ENCODE results near the gene ESPN.
"Not testable (repeated sequence)": the region's sequence is repeated elsewhere in the genome, so short reads cannot be mapped to it uniquely, and the experiment has no call there.

Gene ESPN

DNA sequence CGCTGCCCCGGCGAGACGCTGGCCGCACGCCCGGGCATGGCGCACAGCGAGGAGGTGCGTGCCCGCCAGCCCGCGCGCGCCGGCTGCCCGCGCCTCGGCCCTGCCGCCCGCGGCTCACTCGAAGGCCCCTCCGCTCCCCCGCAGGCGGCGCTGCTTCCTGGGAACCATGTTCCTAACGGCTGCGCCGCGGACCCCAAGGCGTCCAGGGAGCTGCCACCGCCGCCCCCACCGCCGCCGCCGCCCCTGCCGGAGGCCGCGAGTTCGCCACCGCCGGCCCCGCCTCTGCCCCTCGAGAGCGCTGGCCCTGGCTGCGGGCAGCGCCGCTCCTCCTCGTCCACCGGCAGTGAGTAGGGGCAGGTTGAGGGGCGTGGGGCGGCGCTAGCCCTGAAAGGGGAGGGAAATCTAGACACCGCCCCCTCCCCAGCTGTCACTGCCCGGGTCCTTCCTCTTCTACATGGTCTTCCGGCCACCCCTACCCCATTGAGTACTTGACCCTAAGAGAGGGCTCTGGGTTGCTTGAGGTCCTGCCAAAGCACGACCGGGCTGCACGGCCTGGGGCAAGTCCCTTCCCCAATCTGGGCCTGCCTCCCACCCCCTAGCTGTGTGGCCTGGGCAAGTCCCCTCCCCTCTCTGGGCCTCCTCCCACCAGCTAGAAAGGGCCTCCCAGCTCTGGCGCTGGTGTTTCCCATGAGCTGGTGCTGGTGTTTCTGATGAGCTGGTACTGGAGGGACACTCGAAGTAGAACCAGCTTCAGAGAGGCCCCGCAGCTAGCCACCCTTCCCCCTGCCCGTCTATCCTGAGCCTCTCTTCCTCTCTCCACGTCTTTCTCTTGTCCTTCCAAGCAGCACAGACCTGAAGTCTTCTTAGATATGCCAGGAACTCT is 24.4 kb downstream of the ESPN start:
- Histone ChIP-seq H3K9ac (ENCODE audit: low read depth, low read length, poor library complexity, severe bottlenecking) (no peak overlapping the region), H3K4me1 (ENCODE audit: insufficient read depth, low read length, poor library complexity, severe bottlenecking) (no peaks in the 10 kb centered on the region), H3K79me2 (ENCODE audit: insufficient read depth, low read length) (no peaks in the 10 kb centered on the region), H3K36me3 (ENCODE audit: insufficient read depth, low read length) (no peaks in the 10 kb centered on the region), H3F3A (ENCODE audit: low read depth) (no peaks in the 10 kb centered on the region), H3K27me3 (ENCODE audit: insufficient read depth, low read length, poor library complexity, severe bottlenecking) (no peaks in the 10 kb centered on the region), H2AFZ (ENCODE audit: low read length) (no peak overlapping the region), H3K9me2 (replicated peaks; ENCODE audit: low read depth, low read length) (no peaks in the 10 kb centered on the region), H3K4me3 (ENCODE audit: low read length, poor library complexity, severe bottlenecking) (no peak overlapping the region), H3K4me2 (ENCODE audit: low read depth, low read length, poor library complexity, severe bottlenecking) (no peak overlapping the region), H4K20me1 (ENCODE audit: insufficient read depth, low read length, poor library complexity, severe bottlenecking) (no peaks in the 10 kb centered on the region), H3K9me3 (ENCODE audit: insufficient read depth, low read depth, low read length) (no peaks in the 10 kb centered on the region)
- TF ChIP-seq, protein P1, sequence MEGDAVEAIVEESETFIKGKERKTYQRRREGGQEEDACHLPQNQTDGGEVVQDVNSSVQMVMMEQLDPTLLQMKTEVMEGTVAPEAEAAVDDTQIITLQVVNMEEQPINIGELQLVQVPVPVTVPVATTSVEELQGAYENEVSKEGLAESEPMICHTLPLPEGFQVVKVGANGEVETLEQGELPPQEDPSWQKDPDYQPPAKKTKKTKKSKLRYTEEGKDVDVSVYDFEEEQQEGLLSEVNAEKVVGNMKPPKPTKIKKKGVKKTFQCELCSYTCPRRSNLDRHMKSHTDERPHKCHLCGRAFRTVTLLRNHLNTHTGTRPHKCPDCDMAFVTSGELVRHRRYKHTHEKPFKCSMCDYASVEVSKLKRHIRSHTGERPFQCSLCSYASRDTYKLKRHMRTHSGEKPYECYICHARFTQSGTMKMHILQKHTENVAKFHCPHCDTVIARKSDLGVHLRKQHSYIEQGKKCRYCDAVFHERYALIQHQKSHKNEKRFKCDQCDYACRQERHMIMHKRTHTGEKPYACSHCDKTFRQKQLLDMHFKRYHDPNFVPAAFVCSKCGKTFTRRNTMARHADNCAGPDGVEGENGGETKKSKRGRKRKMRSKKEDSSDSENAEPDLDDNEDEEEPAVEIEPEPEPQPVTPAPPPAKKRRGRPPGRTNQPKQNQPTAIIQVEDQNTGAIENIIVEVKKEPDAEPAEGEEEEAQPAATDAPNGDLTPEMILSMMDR (conservative IDR thresholded peaks at IDR 0.05; ENCODE audit: low read length), result no peak
- TF ChIP-seq EZH2phosphoT487 (IDR thresholded peaks at IDR 0.05; ENCODE audit: borderline replicate concordance), result no peak

DNA sequence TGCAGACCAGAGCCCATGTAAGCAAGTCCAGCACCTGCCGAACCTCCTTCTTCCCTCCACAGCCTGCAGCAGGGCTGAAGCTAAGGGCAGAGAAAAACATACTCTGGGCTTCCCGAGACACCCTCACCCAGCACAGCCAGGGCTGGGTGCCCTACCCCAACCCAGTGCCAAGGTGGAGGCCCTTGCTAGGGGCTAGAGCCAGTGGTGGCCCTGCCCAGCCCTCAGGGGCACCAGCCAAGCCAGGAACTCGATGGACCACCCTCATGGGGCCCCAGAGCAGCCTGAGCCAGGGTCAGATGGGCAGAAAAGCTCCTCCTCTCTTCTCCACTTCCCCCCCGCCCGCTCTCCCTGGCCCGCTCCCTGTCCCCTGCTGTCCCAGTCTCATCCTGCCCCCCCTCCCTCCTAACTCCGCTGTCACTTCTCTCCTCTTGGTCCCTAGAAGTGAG is 25.5 kb downstream of the ESPN start:
- no peaks in the 10 kb centered on the region for H3K27me3 ChIP-seq (ENCODE audit: insufficient read depth, low read length, poor library complexity, severe bottlenecking)
- no peak overlapping the region for H3K4me3 ChIP-seq (ENCODE audit: low read length, poor library complexity, severe bottlenecking)
- H3K4me1 ChIP-seq (ENCODE audit: insufficient read depth, low read length, poor library complexity, severe bottlenecking), result no peaks in the 10 kb centered on the region
- H3K79me2 ChIP-seq (ENCODE audit: insufficient read depth, low read length), result no peaks in the 10 kb centered on the region
- H2AFZ ChIP-seq (ENCODE audit: low read length), result no peak overlapping the region
- H3K9me3 ChIP-seq (ENCODE audit: insufficient read depth, low read depth, low read length), result no peaks in the 10 kb centered on the region
- TF ChIP-seq, protein P1 (conservative IDR thresholded peaks at IDR 0.05; ENCODE audit: low read length), result no peak
- no peak for TF ChIP-seq EZH2phosphoT487 (IDR thresholded peaks at IDR 0.05; ENCODE audit: borderline replicate concordance)
- H3F3A ChIP-seq (ENCODE audit: low read depth), result no peaks in the 10 kb centered on the region
- no peaks in the 10 kb centered on the region for H4K20me1 ChIP-seq (ENCODE audit: insufficient read depth, low read length, poor library complexity, severe bottlenecking)
- no peak overlapping the region for H3K4me2 ChIP-seq (ENCODE audit: low read depth, low read length, poor library complexity, severe bottlenecking)
- no peak overlapping the region for H3K9ac ChIP-seq (ENCODE audit: low read depth, low read length, poor library complexity, severe bottlenecking)
- H3K9me2 ChIP-seq (replicated peaks; ENCODE audit: low read depth, low read length), result no peaks in the 10 kb centered on the region
- no peaks in the 10 kb centered on the region for H3K36me3 ChIP-seq (ENCODE audit: insufficient read depth, low read length)

DNA sequence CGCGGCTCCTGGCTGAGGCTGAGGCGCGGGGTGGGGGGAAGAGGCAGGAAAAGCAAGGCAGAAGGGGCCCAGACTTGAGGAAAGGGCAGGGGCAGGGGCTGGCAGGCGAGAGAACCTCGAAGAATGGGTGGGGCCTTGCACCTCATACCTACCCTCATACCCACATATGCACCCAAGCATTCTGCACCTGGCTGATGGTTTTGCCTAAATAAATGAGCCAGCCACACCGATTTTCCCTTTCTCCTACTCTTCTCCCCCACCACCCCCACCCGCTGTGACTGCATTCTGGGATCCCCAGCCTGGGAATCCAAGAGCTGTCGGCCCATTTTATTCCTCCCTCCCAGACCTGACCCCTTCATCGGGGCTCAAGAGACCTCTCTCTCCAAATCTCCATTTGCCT is 25.9 kb downstream of the ESPN start:
- not testable (repeated sequence) for H3K4me3 ChIP-seq (ENCODE audit: low read length, poor library complexity, severe bottlenecking); H3F3A ChIP-seq (ENCODE audit: low read depth); H3K9me3 ChIP-seq (ENCODE audit: insufficient read depth, low read depth, low read length); H3K9ac ChIP-seq (ENCODE audit: low read depth, low read length, poor library complexity, severe bottlenecking); H3K36me3 ChIP-seq (ENCODE audit: insufficient read depth, low read length); H3K4me1 ChIP-seq (ENCODE audit: insufficient read depth, low read length, poor library complexity, severe bottlenecking); H3K9me2 ChIP-seq (replicated peaks; ENCODE audit: low read depth, low read length); H3K27me3 ChIP-seq (ENCODE audit: insufficient read depth, low read length, poor library complexity, severe bottlenecking); H4K20me1 ChIP-seq (ENCODE audit: insufficient read depth, low read length, poor library complexity, severe bottlenecking); H3K4me2 ChIP-seq (ENCODE audit: low read depth, low read length, poor library complexity, severe bottlenecking); H2AFZ ChIP-seq (ENCODE audit: low read length); H3K79me2 ChIP-seq (ENCODE audit: insufficient read depth, low read length)

DNA sequence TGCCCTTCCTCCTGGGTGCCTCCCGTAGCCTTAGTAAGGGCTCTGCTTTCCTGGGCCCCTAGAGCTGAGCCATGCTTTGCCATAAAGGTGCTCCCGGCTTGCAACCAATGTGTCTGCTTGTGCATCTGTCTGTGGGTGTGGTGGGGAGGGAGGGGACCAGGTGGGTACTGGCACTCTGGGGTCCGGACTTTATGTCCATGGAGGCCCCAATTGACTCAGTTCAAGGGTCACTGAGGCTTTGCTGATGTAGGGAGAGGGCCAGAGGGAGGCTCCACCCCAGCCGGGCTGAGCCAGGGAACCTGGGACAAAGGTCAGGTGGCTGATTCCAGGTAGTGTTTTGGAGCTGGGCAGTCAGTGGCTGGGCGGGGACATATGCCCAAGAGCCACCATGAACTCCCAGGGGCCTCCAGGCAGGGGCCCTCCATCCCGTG is 26.4 kb downstream of the ESPN start:
- Histone ChIP-seq H3K36me3 (ENCODE audit: insufficient read depth, low read length) (no peaks in the 10 kb centered on the region), H3K9me2 (replicated peaks; ENCODE audit: low read depth, low read length) (no peaks in the 10 kb centered on the region), H3K79me2 (ENCODE audit: insufficient read depth, low read length) (no peaks in the 10 kb centered on the region), H3K9ac (ENCODE audit: low read depth, low read length, poor library complexity, severe bottlenecking) (no peak overlapping the region), H4K20me1 (ENCODE audit: insufficient read depth, low read length, poor library complexity, severe bottlenecking) (no peaks in the 10 kb centered on the region), H3F3A (ENCODE audit: low read depth) (no peaks in the 10 kb centered on the region), H3K4me3 (ENCODE audit: low read length, poor library complexity, severe bottlenecking) (no peak overlapping the region), H3K4me2 (ENCODE audit: low read depth, low read length, poor library complexity, severe bottlenecking) (no peak overlapping the region), H2AFZ (ENCODE audit: low read length) (no peak overlapping the region), H3K27me3 (ENCODE audit: insufficient read depth, low read length, poor library complexity, severe bottlenecking) (no peaks in the 10 kb centered on the region), H3K4me1 (ENCODE audit: insufficient read depth, low read length, poor library complexity, severe bottlenecking) (no peaks in the 10 kb centered on the region), H3K9me3 (ENCODE audit: insufficient read depth, low read depth, low read length) (no peaks in the 10 kb centered on the region)
- TF ChIP-seq, protein P1 (conservative IDR thresholded peaks at IDR 0.05; ENCODE audit: low read length), result no peak
- no peak for TF ChIP-seq EZH2phosphoT487 (IDR thresholded peaks at IDR 0.05; ENCODE audit: borderline replicate concordance)

DNA sequence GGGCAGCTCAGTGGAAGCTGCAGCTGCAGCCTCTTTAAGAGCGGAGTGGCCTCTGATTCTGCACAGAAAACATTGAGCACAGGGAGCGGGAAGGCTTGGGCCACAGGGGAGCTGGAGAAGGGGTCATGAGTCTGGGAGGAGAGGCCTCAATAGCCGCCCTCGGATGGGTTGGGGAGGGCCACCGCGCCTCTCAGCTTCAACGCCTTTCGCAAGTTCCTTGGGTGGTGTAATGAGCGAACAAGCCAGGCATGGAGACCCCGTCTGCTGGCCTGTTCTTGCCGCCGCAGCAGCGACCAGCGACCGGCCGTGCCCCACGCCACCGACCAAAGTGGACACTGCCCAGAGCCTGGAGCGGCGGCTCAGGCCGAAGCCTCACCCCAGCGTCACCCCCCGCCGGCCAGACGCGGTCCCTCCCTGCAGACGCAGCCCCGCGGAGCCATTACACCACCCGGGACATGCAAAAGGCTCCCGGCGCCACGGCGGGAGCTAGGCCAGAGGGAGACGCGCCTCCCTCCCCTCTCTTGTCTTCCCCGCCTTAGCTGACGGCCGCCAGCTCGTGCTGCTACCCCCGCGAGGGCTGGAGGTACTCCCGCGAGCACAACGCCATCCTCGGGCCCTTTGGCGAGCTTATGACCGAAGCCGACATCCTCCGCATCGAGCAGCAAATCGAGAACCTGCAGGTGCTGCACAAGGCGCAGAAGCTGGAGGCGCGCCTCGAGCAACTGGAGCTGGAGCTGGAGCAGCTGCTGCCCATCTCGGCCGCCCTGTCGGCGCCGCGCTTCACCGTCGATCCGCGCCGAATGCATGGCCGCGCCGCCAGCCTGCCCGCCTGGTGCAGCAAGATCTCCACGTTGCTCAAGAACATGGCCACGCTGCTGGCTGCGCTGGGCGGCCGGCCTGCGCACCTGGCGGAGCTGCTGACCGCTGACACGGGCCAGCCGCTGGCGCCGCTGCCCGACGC is 29.6 kb downstream of the ESPN start:
- not testable (repeated sequence) for H3K27me3 ChIP-seq (ENCODE audit: insufficient read depth, low read length, poor library complexity, severe bottlenecking); H3K9ac ChIP-seq (ENCODE audit: low read depth, low read length, poor library complexity, severe bottlenecking); H3K36me3 ChIP-seq (ENCODE audit: insufficient read depth, low read length); H3K9me3 ChIP-seq (ENCODE audit: insufficient read depth, low read depth, low read length); H3K79me2 ChIP-seq (ENCODE audit: insufficient read depth, low read length); H3F3A ChIP-seq (ENCODE audit: low read depth); H3K4me3 ChIP-seq (ENCODE audit: low read length, poor library complexity, severe bottlenecking); H2AFZ ChIP-seq (ENCODE audit: low read length); H3K4me1 ChIP-seq (ENCODE audit: insufficient read depth, low read length, poor library complexity, severe bottlenecking); H4K20me1 ChIP-seq (ENCODE audit: insufficient read depth, low read length, poor library complexity, severe bottlenecking); H3K9me2 ChIP-seq (replicated peaks; ENCODE audit: low read depth, low read length); H3K4me2 ChIP-seq (ENCODE audit: low read depth, low read length, poor library complexity, severe bottlenecking)

All from Loucy (cell line).